SK-N-MC (cell line): ENCODE results near the gene HAUS8.
"Not testable (repeated sequence)": the region's sequence is repeated elsewhere in the genome, so short reads cannot be mapped to it uniquely, and the experiment has no call there.

ENCODE experiments used
- DNase-seq: peaks from one replicate; pipeline ENCODE4 v3.0.0-alpha.2; 2011; ENCODE audit warnings: low read depth, low spot score
- H3K27ac ChIP-seq: fragments of 200-600 bp; sonication (generic); 2 replicates; pipeline ENCODE4 v1.5.1; 2016; ENCODE audit warnings: mixed run types
- H3K36me3 ChIP-seq: fragments of 200-600 bp; sonication (generic); 2 replicates; pipeline ENCODE4 v1.6.1; 2017; ENCODE audit warnings: antibody characterized with exemption, low read length, mixed read lengths; ENCODE audit not compliant: insufficient read depth
- H3K4me3 ChIP-seq: fragments of 200-600 bp; sonication (generic); 2 replicates; pipeline ENCODE4 v1.5.1; 2016
- H3K9ac ChIP-seq: fragments of 200-600 bp; sonication (generic); 2 replicates; pipeline ENCODE4 v1.8.0; 2017; ENCODE audit warnings: mixed run types, mixed read lengths; ENCODE audit not compliant: insufficient read length
- H3K9me3 ChIP-seq: fragments of 200-600 bp; sonication (generic); 2 replicates; pipeline ENCODE4 v1.6.1; 2017; ENCODE audit warnings: low read depth, mild to moderate bottlenecking, antibody characterized with exemption, low read length, moderate library complexity, mixed read lengths
- EZH2 ChIP-seq: fragments of 200-600 bp; sonication (generic); IDR thresholded peaks from one replicate; pipeline ENCODE4 v1.6.1; 2017; ENCODE audit warnings: antibody characterized with exemption
- FOXP2 ChIP-seq: optimal IDR thresholded peaks from 2 replicates; pipeline ENCODE3; 2011; ENCODE audit warnings: mild to moderate bottlenecking, moderate library complexity; ENCODE audit not compliant: insufficient read depth; ENCODE audit errors: extremely low read length, control extremely low read depth
- POLR2AphosphoS5 ChIP-seq: IDR thresholded peaks from 2 replicates; pipeline ENCODE4 v1.6.1; 2012; ENCODE audit warnings: mild to moderate bottlenecking, low read depth, low read length, borderline replicate concordance

HAUS8 gene

GRCh38 chr19:17105556-17105955, 30.3 kb upstream of the HAUS8 start:
- H3K27ac ChIP-seq: no peak overlapping the region

GRCh38 chr19:17104679-17105078, 29.4 kb upstream of the HAUS8 start:
- no peak overlapping the region for H3K9ac ChIP-seq
- H3K36me3 ChIP-seq: peaks cover 24% of the 10 kb centered on the region
- no peaks in the 10 kb centered on the region for H3K9me3 ChIP-seq
- no peak for DNase-seq
- TF ChIP-seq POLR2AphosphoS5: no peak
- no peak for TF ChIP-seq EZH2
- TF ChIP-seq FOXP2: no peak
- no peak overlapping the region for H3K4me3 ChIP-seq
- H3K27ac ChIP-seq: no peak overlapping the region

More at GRCh38 chr19:17105556-17105955, 30.3 kb upstream of the HAUS8 start:
- H3K36me3 ChIP-seq: peaks cover 24% of the 10 kb centered on the region
- no peak overlapping the region for H3K9ac ChIP-seq
- DNase-seq: no peak
- TF ChIP-seq EZH2 (no peak), FOXP2 (no peak), POLR2AphosphoS5 (no peak)
- H3K9me3 ChIP-seq: no peaks in the 10 kb centered on the region
- no peak overlapping the region for H3K4me3 ChIP-seq

- Histone ChIP-seq H3K4me3 (no peak overlapping the region), H3K36me3 (peaks cover 24% of the 10 kb centered on the region), H3K9me3 (no peaks in the 10 kb centered on the region), H3K27ac (no peak overlapping the region), H3K9ac (no peak overlapping the region)
- DNase-seq: no peak
- no peak for TF ChIP-seq FOXP2
- TF ChIP-seq POLR2AphosphoS5: no peak
- TF ChIP-seq EZH2: no peak
These were observed 27.9 kb upstream of the HAUS8 start for GRCh38 chr19:17103177-17103576.

- no peak overlapping the region for H3K27ac ChIP-seq
- no peak overlapping the region for H3K9ac ChIP-seq
- H3K4me3 ChIP-seq: no peak overlapping the region
- TF ChIP-seq POLR2AphosphoS5 (no peak), FOXP2 (no peak), EZH2 (no peak)
- H3K9me3 ChIP-seq: no peaks in the 10 kb centered on the region
- no peak for DNase-seq
- H3K36me3 ChIP-seq: peaks cover 24% of the 10 kb centered on the region
These were observed 26.7 kb upstream of the HAUS8 start for GRCh38 chr19:17101686-17102628.

- Histone ChIP-seq H3K36me3 (peaks cover 22% of the 10 kb centered on the region), H3K9ac (no peak overlapping the region), H3K9me3 (no peaks in the 10 kb centered on the region), H3K4me3 (no peak overlapping the region), H3K27ac (no peak overlapping the region)
- no peak for TF ChIP-seq POLR2AphosphoS5
- no peak for TF ChIP-seq EZH2
- no peak for TF ChIP-seq FOXP2
- no peak for DNase-seq
These were observed 23.1 kb upstream of the HAUS8 start for GRCh38 chr19:17098326-17098725.

- H3K9ac ChIP-seq: no peak overlapping the region
These were observed 22.4 kb upstream of the HAUS8 start for GRCh38 chr19:17097593-17098126.

GRCh38 chr19:17095141-17095919, 20.1 kb upstream of the HAUS8 start:
- TF ChIP-seq EZH2 (no peak), POLR2AphosphoS5 (no peak), FOXP2 (no peak)
- Histone ChIP-seq H3K9me3 (no peaks in the 10 kb centered on the region), H3K4me3 (no peak overlapping the region), H3K36me3 (no peaks in the 10 kb centered on the region), H3K9ac (no peak overlapping the region), H3K27ac (no peak overlapping the region)
- no peak for DNase-seq

More at GRCh38 chr19:17097593-17098126, 22.4 kb upstream of the HAUS8 start:
- Histone ChIP-seq H3K36me3 (peaks cover 16% of the 10 kb centered on the region), H3K9me3 (no peaks in the 10 kb centered on the region), H3K4me3 (no peak overlapping the region), H3K27ac (no peak overlapping the region)
- no peak for TF ChIP-seq FOXP2
- TF ChIP-seq POLR2AphosphoS5: no peak
- no peak for TF ChIP-seq EZH2
- DNase-seq: no peak

- not testable (repeated sequence) for DNase-seq, H3K36me3 ChIP-seq, H3K4me3 ChIP-seq, H3K27ac ChIP-seq, H3K9me3 ChIP-seq, H3K9ac ChIP-seq
These were observed 19.4 kb upstream of the HAUS8 start for GRCh38 chr19:17094694-17095093.
